Left hindlimb (tissue), 1 donor: ENCODE results near the gene SKIC8.

Source experiments
- DNase-seq: peaks from one replicate; pipeline ENCODE4 v3.0.0-alpha.2; 2018

SKIC8 gene

GRCh38 chr15:78321786-78322185 lies 22.4 kb upstream of the SKIC8 start:
- no peak for DNase-seq

- DNase-seq = no peak
These were observed 21.7 kb upstream of the SKIC8 start for GRCh38 chr15:78321041-78321570.

GRCh38 chr15:78320183-78320582 lies 20.8 kb upstream of the SKIC8 start:
- no peak for DNase-seq

GRCh38 chr15:78319588-78319987 lies 20.2 kb upstream of the SKIC8 start:
- DNase-seq = no peak

- no peak for DNase-seq
These were observed 17.9 kb upstream of the SKIC8 start for GRCh38 chr15:78317145-78317836.

- peak; percentile 54 for DNase-seq
These were observed 17.1 kb upstream of the SKIC8 start for GRCh38 chr15:78316283-78317083.

- DNase-seq = no peak
These were observed 16.4 kb upstream of the SKIC8 start for GRCh38 chr15:78315686-78316282.

GRCh38 chr15:78314181-78314581 lies 14.8 kb upstream of the SKIC8 start:
- DNase-seq = no peak

GRCh38 chr15:78313383-78313782 lies 14.0 kb upstream of the SKIC8 start:
- no peak for DNase-seq

GRCh38 chr15:78312957-78313356 lies 13.5 kb upstream of the SKIC8 start:
- no peak for DNase-seq

GRCh38 chr15:78312536-78312935 lies 13.1 kb upstream of the SKIC8 start:
- DNase-seq = no peak

GRCh38 chr15:78311292-78311691 lies 11.9 kb upstream of the SKIC8 start:
- no peak for DNase-seq

- peak; percentile 77 for DNase-seq
These were observed 9.1 kb upstream of the SKIC8 start for GRCh38 chr15:78308422-78309032.

GRCh38 chr15:78307976-78308375 lies 8.6 kb upstream of the SKIC8 start:
- DNase-seq = no peak

GRCh38 chr15:78306176-78306774 lies 6.9 kb upstream of the SKIC8 start:
- no peak for DNase-seq

- DNase-seq = no peak
These were observed 5.0 kb upstream of the SKIC8 start for GRCh38 chr15:78304216-78305066.

GRCh38 chr15:78302579-78303312 lies 3.3 kb upstream of the SKIC8 start:
- DNase-seq = no peak

GRCh38 chr15:78301828-78302227 lies 2.4 kb upstream of the SKIC8 start:
- no peak for DNase-seq

- no peak for DNase-seq
These were observed 1.9 kb upstream of the SKIC8 start for GRCh38 chr15:78301326-78301725.

GRCh38 chr15:78292219-78292618 lies 7.2 kb downstream of the SKIC8 start:
- no peak for DNase-seq

GRCh38 chr15:78291698-78292097 lies 7.7 kb downstream of the SKIC8 start:
- DNase-seq = no peak
